Stimulated activated CD4-positive, alpha-beta T cell treated with anti-CD3 and anti-CD28 coated beads, Interleukin-15, amount 100 ng/mL, for 48 hours (primary cell): ENCODE data around the gene GAS2L1.

Experiments
- DNase-seq, 2 donors: peaks; one replicate each; pipeline ENCODE4 v3.0.0-alpha.2; 2020; ENCODE audit warnings: low read depth in 2 of 2

Gene GAS2L1

GRCh38 chr22:29306175-29306834 lies at the start of gene GAS2L1:
TSS of gene GAS2L1 (plus strand) at chr22:29306650. CDS start at chr22:29308106, 1,456 bp downstream.
- peak in 1 of 2 donors; percentile 39 for DNase-seq

GRCh38 chr22:29257751-29258181 lies 48.7 kb upstream of the GAS2L1 start:
- no peak for DNase-seq

GRCh38 chr22:29258407-29259252 lies 47.8 kb upstream of the GAS2L1 start:
- DNase-seq, result no peak

- no peak for DNase-seq
These were observed 47.1 kb upstream of the GAS2L1 start for GRCh38 chr22:29259253-29259899.

GRCh38 chr22:29260031-29260560 lies 46.4 kb upstream of the GAS2L1 start:
- no peak for DNase-seq

GRCh38 chr22:29260601-29261315 lies 45.7 kb upstream of the GAS2L1 start:
- DNase-seq, result no peak

- DNase-seq, result no peak
These were observed 42.6 kb upstream of the GAS2L1 start for GRCh38 chr22:29263791-29264276.

GRCh38 chr22:29265305-29265704 lies 41.1 kb upstream of the GAS2L1 start:
- DNase-seq, result no peak

- DNase-seq, result no peak
These were observed 40.5 kb upstream of the GAS2L1 start for GRCh38 chr22:29265929-29266328.

- DNase-seq, result no peak
These were observed 39.6 kb upstream of the GAS2L1 start for GRCh38 chr22:29266564-29267461.

- DNase-seq, result no peak
These were observed 39.0 kb upstream of the GAS2L1 start for GRCh38 chr22:29267462-29267857.

GRCh38 chr22:29267858-29268510 lies 38.5 kb upstream of the GAS2L1 start, which contains the start of the genes EWSR1 and RHBDD3:
TSS of gene EWSR1 (plus strand) at chr22:29268268. CDS start at chr22:29268337, 69 bp downstream.
TSS of gene RHBDD3 (minus strand) at chr22:29267981. CDS start at chr22:29265626, 2,355 bp downstream.
- peak; percentile 92 to 93 for DNase-seq

GRCh38 chr22:29268511-29269229 lies 37.8 kb upstream of the GAS2L1 start:
- peak; percentile 12 for DNase-seq

- no peak for DNase-seq
These were observed 37.2 kb upstream of the GAS2L1 start for GRCh38 chr22:29269230-29269604.

GRCh38 chr22:29269731-29270474 lies 36.5 kb upstream of the GAS2L1 start:
- no peak for DNase-seq

- DNase-seq, result no peak
These were observed 35.8 kb upstream of the GAS2L1 start for GRCh38 chr22:29270475-29271271.

- no peak for DNase-seq
These were observed 33.8 kb upstream of the GAS2L1 start for GRCh38 chr22:29272624-29273023.
